GM19452 (cell line): Measurements from ENCODE around the gene ZNF747.

ENCODE experiments used
- ATAC-seq: cut with Tn5 transposase; IDR thresholded peaks from one replicate; pipeline ENCODE4 v1.9.1; 2021; ENCODE audit not compliant: unreplicated experiment

Gene ZNF747

GRCh38 chr16:30534368-30535105 lies at the start of gene ZNF747:
ZNF747 (minus strand) TSS chr16:30534858; CDS start chr16:30534679, 179 bp downstream.
- ATAC-seq: peak; percentile 50

- ATAC-seq: no peak
Measured at GRCh38 chr16:30582611-30583340, 48.1 kb upstream of the ZNF747 start.

GRCh38 chr16:30581457-30581856 lies 46.8 kb upstream of the ZNF747 start:
- no peak for ATAC-seq

- no peak for ATAC-seq
Measured at GRCh38 chr16:30574678-30575077, 40.0 kb upstream of the ZNF747 start.

GRCh38 chr16:30571445-30572322 lies 37.0 kb upstream of the ZNF747 start, which contains the start of gene ZNF688:
ZNF688 (minus strand) TSS chr16:30571714; CDS start chr16:30571629, 85 bp downstream.
- peak; percentile 71 for ATAC-seq

- no peak for ATAC-seq
Measured at GRCh38 chr16:30570636-30571444, 36.2 kb upstream of the ZNF747 start.

GRCh38 chr16:30569746-30570635 lies 35.3 kb upstream of the ZNF747 start:
- ATAC-seq: no peak

GRCh38 chr16:30569281-30569680 lies 34.6 kb upstream of the ZNF747 start:
- ATAC-seq: no peak

- ATAC-seq: no peak
Measured at GRCh38 chr16:30567991-30568638, 33.5 kb upstream of the ZNF747 start.

- ATAC-seq: no peak
Measured at GRCh38 chr16:30567160-30567990, 32.7 kb upstream of the ZNF747 start.

GRCh38 chr16:30566531-30566930 lies 31.9 kb upstream of the ZNF747 start:
- ATAC-seq: no peak

GRCh38 chr16:30565984-30566383 lies 31.3 kb upstream of the ZNF747 start:
- ATAC-seq: no peak

- no peak for ATAC-seq
Measured at GRCh38 chr16:30565526-30565925, 30.9 kb upstream of the ZNF747 start.

GRCh38 chr16:30562021-30562420 lies 27.4 kb upstream of the ZNF747 start:
- no peak for ATAC-seq

GRCh38 chr16:30561089-30561816 lies 26.6 kb upstream of the ZNF747 start:
- no peak for ATAC-seq

GRCh38 chr16:30559690-30560089 lies 25.0 kb upstream of the ZNF747 start:
- no peak for ATAC-seq

- ATAC-seq: no peak
Measured at GRCh38 chr16:30558789-30559377, 24.2 kb upstream of the ZNF747 start.
